MM.1S (cell line): ENCODE measurements around the gene RASL12.
"Not testable (repeated sequence)": the region's sequence is repeated elsewhere in the genome, so short reads cannot be mapped to it uniquely, and the experiment has no call there.

Source experiments
- DNase-seq: peaks from one replicate; pipeline ENCODE4 v3.0.0-alpha.2; 2015
- H2AFZ ChIP-seq: fragments of 300-600 bp; sonication (generic); 2 replicates; pipeline ENCODE4 v1.6.0; 2016; ENCODE audit warnings: antibody characterized with exemption, low read length
- H3F3A ChIP-seq: fragments of 300-600 bp; sonication (generic); 2 replicates; pipeline ENCODE4 v1.6.1; 2016; ENCODE audit warnings: mild to moderate bottlenecking, antibody characterized with exemption, low read length, moderate library complexity, mixed read lengths; ENCODE audit not compliant: insufficient read depth
- H3K27ac ChIP-seq: fragments of 300-600 bp; sonication (generic); 2 replicates; pipeline ENCODE4 v1.5.1; 2016; ENCODE audit warnings: mild to moderate bottlenecking, low read length
- H3K27me3 ChIP-seq: fragments of 300-600 bp; sonication (generic); replicated peaks from 2 replicates; pipeline ENCODE4 v1.6.0; 2016; ENCODE audit warnings: low read length; ENCODE audit not compliant: insufficient read depth
- H3K36me3 ChIP-seq: fragments of 300-600 bp; sonication (generic); replicated peaks from 2 replicates; pipeline ENCODE4 v1.6.1; 2016; ENCODE audit warnings: mild to moderate bottlenecking, low read length, mixed read lengths; ENCODE audit not compliant: insufficient read depth
- H3K4me1 ChIP-seq: fragments of 300-600 bp; sonication (generic); 2 replicates; pipeline ENCODE4 v1.6.1; 2016; ENCODE audit warnings: low read length, mixed read lengths
- H3K4me2 ChIP-seq: fragments of 300-600 bp; sonication (generic); 2 replicates; pipeline ENCODE4 v1.6.0; 2016; ENCODE audit warnings: low read depth, low read length
- H3K4me3 ChIP-seq: fragments of 300-600 bp; sonication (generic); 2 replicates; pipeline ENCODE4 v1.5.1; 2016; ENCODE audit warnings: low read length, mixed read lengths
- H3K79me2 ChIP-seq: fragments of 300-600 bp; sonication (generic); 2 replicates; pipeline ENCODE4 v1.6.1; 2016; ENCODE audit warnings: mixed run types, low read length, mixed read lengths
- H3K9ac ChIP-seq: fragments of 300-600 bp; sonication (generic); 2 replicates; pipeline ENCODE4 v1.6.1; 2016; ENCODE audit warnings: low read length, mixed read lengths
- H3K9me2 ChIP-seq: fragments of 300-600 bp; sonication (generic); replicated peaks from 2 replicates; pipeline ENCODE4 v1.6.1; 2016; ENCODE audit warnings: mild to moderate bottlenecking, low read length, mixed read lengths; ENCODE audit not compliant: insufficient read depth
- H3K9me3 ChIP-seq: fragments of 300-600 bp; sonication (generic); replicated peaks from 2 replicates; pipeline ENCODE4 v1.6.1; 2016; ENCODE audit warnings: mild to moderate bottlenecking, low read length, mixed read lengths; ENCODE audit not compliant: insufficient read depth
- H4K20me1 ChIP-seq: fragments of 300-600 bp; sonication (generic); 2 replicates; pipeline ENCODE4 v1.6.1; 2016; ENCODE audit warnings: mild to moderate bottlenecking, low read length, moderate library complexity, mixed read lengths; ENCODE audit not compliant: insufficient read depth
- EZH2 ChIP-seq: fragments of 300-600 bp; sonication (generic); optimal IDR thresholded peaks from 2 replicates; pipeline ENCODE3; 2017; ENCODE audit warnings: low read depth, mild to moderate bottlenecking, antibody characterized with exemption, low read length, mixed read lengths
- EZH2phosphoT487 ChIP-seq: fragments of 300-600 bp; sonication (generic); IDR thresholded peaks from 2 replicates; pipeline ENCODE4 v1.6.1; 2018; ENCODE audit warnings: antibody characterized with exemption, low read length
- TF ChIP-seq, protein P1 (sequence below): fragments of 300-600 bp; sonication (generic); IDR thresholded peaks from 2 replicates; pipeline ENCODE4 v1.5.1; 2016; ENCODE audit warnings: antibody characterized with exemption, low read length, mixed read lengths

Gene RASL12

GRCh38 chr15:65077291-65077980, 9.6 kb upstream of the RASL12 start:
- no peaks in the 10 kb centered on the region for H3K27me3 ChIP-seq
- H3K9ac ChIP-seq = no peak overlapping the region
- no peaks in the 10 kb centered on the region for H3K4me1 ChIP-seq
- no peak overlapping the region for H2AFZ ChIP-seq
- no peaks in the 10 kb centered on the region for H3K9me3 ChIP-seq
- H3K27ac ChIP-seq = no peak overlapping the region
- no peaks in the 10 kb centered on the region for H3K36me3 ChIP-seq
- H4K20me1 ChIP-seq = no peaks in the 10 kb centered on the region
- H3K79me2 ChIP-seq = no peaks in the 10 kb centered on the region
- H3K9me2 ChIP-seq = no peaks in the 10 kb centered on the region
- H3F3A ChIP-seq = no peaks in the 10 kb centered on the region
- no peak for DNase-seq
- no peak overlapping the region for H3K4me3 ChIP-seq
- TF ChIP-seq EZH2 = no peak
- TF ChIP-seq EZH2phosphoT487 = no peak
- TF ChIP-seq, protein P1, sequence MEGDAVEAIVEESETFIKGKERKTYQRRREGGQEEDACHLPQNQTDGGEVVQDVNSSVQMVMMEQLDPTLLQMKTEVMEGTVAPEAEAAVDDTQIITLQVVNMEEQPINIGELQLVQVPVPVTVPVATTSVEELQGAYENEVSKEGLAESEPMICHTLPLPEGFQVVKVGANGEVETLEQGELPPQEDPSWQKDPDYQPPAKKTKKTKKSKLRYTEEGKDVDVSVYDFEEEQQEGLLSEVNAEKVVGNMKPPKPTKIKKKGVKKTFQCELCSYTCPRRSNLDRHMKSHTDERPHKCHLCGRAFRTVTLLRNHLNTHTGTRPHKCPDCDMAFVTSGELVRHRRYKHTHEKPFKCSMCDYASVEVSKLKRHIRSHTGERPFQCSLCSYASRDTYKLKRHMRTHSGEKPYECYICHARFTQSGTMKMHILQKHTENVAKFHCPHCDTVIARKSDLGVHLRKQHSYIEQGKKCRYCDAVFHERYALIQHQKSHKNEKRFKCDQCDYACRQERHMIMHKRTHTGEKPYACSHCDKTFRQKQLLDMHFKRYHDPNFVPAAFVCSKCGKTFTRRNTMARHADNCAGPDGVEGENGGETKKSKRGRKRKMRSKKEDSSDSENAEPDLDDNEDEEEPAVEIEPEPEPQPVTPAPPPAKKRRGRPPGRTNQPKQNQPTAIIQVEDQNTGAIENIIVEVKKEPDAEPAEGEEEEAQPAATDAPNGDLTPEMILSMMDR = no peak
- no peak overlapping the region for H3K4me2 ChIP-seq

DNA sequence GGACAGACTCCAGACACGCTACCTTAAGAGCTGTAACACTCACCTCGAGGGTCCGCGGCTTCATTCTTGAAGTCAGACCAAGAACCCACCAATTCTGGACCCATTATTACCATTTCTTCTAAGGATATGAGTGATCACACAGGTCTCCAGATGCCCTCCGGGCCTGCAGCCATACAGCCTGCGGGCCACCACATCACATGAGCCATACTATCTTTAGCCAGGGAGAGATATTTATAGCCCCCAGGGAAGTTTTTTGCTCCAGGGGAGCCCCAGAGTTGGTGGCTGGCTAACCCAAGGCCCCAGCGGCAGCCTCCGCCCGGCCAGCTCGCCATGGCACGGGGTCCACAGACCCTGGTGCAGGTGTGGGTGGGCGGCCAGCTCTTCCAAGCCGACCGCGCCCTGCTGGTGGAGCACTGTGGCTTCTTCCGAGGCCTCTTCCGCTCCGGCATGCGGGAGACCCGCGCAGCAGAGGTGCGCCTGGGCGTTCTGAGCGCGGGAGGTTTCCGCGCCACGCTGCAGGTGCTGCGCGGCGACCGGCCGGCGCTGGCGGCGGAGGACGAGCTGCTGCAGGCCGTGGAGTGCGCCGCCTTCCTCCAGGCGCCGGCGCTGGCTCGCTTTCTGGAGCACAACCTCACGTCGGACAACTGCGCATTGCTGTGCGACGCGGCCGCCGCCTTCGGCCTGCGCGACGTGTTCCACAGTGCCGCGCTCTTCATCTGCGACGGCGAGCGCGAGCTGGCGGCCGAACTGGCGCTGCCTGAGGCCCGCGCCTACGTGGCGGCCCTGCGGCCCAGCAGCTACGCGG, 8.9 kb upstream of the RASL12 start, which contains the start of gene KBTBD13:
Gene KBTBD13 (plus strand): TSS at position 261 of the 805 bp plus-strand sequence. CDS start 70 bp downstream, at position 331.
- no peak within 1 kb of the TSS for H3K9ac ChIP-seq
- no peaks in the 10 kb centered on the region for H3K36me3 ChIP-seq
- no peak within 1 kb of the TSS for H3K27ac ChIP-seq
- no peaks in the 10 kb centered on the region for H3K27me3 ChIP-seq
- no peaks in the 10 kb centered on the region for H3K79me2 ChIP-seq
- H3K4me1 ChIP-seq = no peaks in the 10 kb centered on the region
- no peaks in the 10 kb centered on the region for H3F3A ChIP-seq
- no peak within 1 kb of the TSS for H2AFZ ChIP-seq
- DNase-seq = no peak
- TF ChIP-seq EZH2 (no peak), EZH2phosphoT487 (no peak)
- TF ChIP-seq, protein P1 = no peak
- no peak within 1 kb of the TSS for H3K4me3 ChIP-seq
- H3K9me3 ChIP-seq = no peaks in the 10 kb centered on the region
- H3K4me2 ChIP-seq = no peak within 1 kb of the TSS
- no peaks in the 10 kb centered on the region for H3K9me2 ChIP-seq
- no peaks in the 10 kb centered on the region for H4K20me1 ChIP-seq

- not testable (repeated sequence) for H2AFZ ChIP-seq, H3K9ac ChIP-seq, H3K4me3 ChIP-seq, H3K79me2 ChIP-seq, H3K4me2 ChIP-seq, H3K27me3 ChIP-seq, H4K20me1 ChIP-seq, H3K4me1 ChIP-seq, H3K36me3 ChIP-seq, DNase-seq, H3F3A ChIP-seq, H3K9me2 ChIP-seq, H3K27ac ChIP-seq, H3K9me3 ChIP-seq
Measured at GRCh38 chr15:65075607-65076395, 8.0 kb upstream of the RASL12 start.

DNA sequence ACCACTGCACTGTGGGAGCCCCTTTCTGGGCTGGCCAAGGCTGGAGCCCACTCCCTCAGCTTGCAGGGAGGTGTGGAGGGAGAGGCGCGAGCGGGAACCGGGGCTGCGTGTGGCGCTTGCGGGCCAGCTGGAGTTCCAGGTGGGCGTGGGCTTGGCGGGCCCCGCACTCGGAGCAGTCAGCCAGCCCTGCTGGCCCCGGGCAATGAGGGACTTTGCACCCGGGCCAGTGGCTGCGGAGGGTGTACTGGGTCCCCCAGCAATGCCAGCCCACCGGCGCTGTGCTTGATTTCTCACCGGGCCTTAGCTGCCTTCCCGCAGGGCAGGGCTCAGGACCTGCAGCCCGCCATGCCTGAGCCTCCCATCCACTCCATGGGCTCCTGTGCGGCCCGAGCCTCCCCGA, 7.2 kb upstream of the RASL12 start:
- H3K4me2 ChIP-seq = not testable (repeated sequence)

More for the DNA sequence above, 7.2 kb upstream of the RASL12 start:
- H3K9me3 ChIP-seq, H3K27ac ChIP-seq, H3F3A ChIP-seq, DNase-seq, H3K27me3 ChIP-seq, H3K79me2 ChIP-seq, H3K9ac ChIP-seq, H3K4me1 ChIP-seq, H4K20me1 ChIP-seq, H3K4me3 ChIP-seq, H3K9me2 ChIP-seq, H2AFZ ChIP-seq, H3K36me3 ChIP-seq: not testable (repeated sequence)
